Stimulated activated effector memory CD8-positive, alpha-beta T cell treated with anti-CD3 and anti-CD28 coated beads, Interleukin-12 subunit alpha, Interleukin-12 subunit beta, amount 100 ng/mL, for 72 hours (primary cell): Measurements from ENCODE around the gene ATXN7L2.
A peak's percentile ranks its signal among the peaks of the same experiment; 100 is the strongest.
"Not testable (repeated sequence)": the region's sequence is repeated elsewhere in the genome, so short reads cannot be mapped to it uniquely, and the experiment has no call there.

Experiments
- ATAC-seq: fragments of 150-1000 bp; cut with Tn5 transposase; 2 replicates; pipeline ENCODE4 v1.10.0; 2021
- DNase-seq, 2 donors: peaks; one replicate each; pipeline ENCODE4 v3.0.0; 2021 to 2022; ENCODE audit warnings: low spot score in 2 of 2
- H3K27ac Mint-ChIP-seq: one replicate; pipeline ENCODE4 v1.8.0; 2022; ENCODE audit warnings: mild to moderate bottlenecking, mixed read lengths
- H3K36me3 Mint-ChIP-seq: one replicate; pipeline ENCODE4 v1.8.0; 2022; ENCODE audit warnings: mild to moderate bottlenecking, mixed read lengths
- H3K4me1 Mint-ChIP-seq: one replicate; pipeline ENCODE4 v1.8.0; 2022; ENCODE audit warnings: mixed read lengths
- H3K4me3 Mint-ChIP-seq: one replicate; pipeline ENCODE4 v1.8.0; 2022; ENCODE audit warnings: mild to moderate bottlenecking, mixed read lengths
- H3K9me3 Mint-ChIP-seq: one replicate; pipeline ENCODE4 v1.8.0; 2022; ENCODE audit warnings: mixed read lengths

The ATXN7L2 gene

GRCh38 chr1:109468903-109469302 is 14.8 kb upstream of the ATXN7L2 start:
- no peak overlapping the region for H3K4me3 Mint-ChIP-seq
- H3K4me1 Mint-ChIP-seq = no peaks in the 10 kb centered on the region
- DNase-seq (peak in 1 of 2 donors; percentile 13), ATAC-seq (no peak)
- no peak overlapping the region for H3K27ac Mint-ChIP-seq
- H3K36me3 Mint-ChIP-seq = no peaks in the 10 kb centered on the region
- H3K9me3 Mint-ChIP-seq = no peaks in the 10 kb centered on the region

- no peaks in the 10 kb centered on the region for H3K9me3 Mint-ChIP-seq
Observed at GRCh38 chr1:109470245-109470644, 13.5 kb upstream of the ATXN7L2 start.

GRCh38 chr1:109472779-109473178 is 10.9 kb upstream of the ATXN7L2 start:
- no peaks in the 10 kb centered on the region for H3K9me3 Mint-ChIP-seq
- no peaks in the 10 kb centered on the region for H3K4me1 Mint-ChIP-seq
- DNase-seq (no peak), ATAC-seq (no peak)
- H3K27ac Mint-ChIP-seq = no peak overlapping the region
- H3K36me3 Mint-ChIP-seq = no peaks in the 10 kb centered on the region
- H3K4me3 Mint-ChIP-seq = no peak overlapping the region

More at GRCh38 chr1:109470245-109470644, 13.5 kb upstream of the ATXN7L2 start:
- Mint-ChIP-seq H3K4me1 (no peaks in the 10 kb centered on the region), H3K36me3 (no peaks in the 10 kb centered on the region), H3K4me3 (no peak overlapping the region), H3K27ac (no peak overlapping the region)
- no peak for ATAC-seq
- DNase-seq = peak in 1 of 2 donors; percentile 34

- not testable (repeated sequence) for ATAC-seq, H3K36me3 Mint-ChIP-seq, H3K4me3 Mint-ChIP-seq, H3K9me3 Mint-ChIP-seq, H3K27ac Mint-ChIP-seq, H3K4me1 Mint-ChIP-seq
- DNase-seq = peak in 1 of 2 donors; percentile 23
Observed at GRCh38 chr1:109473284-109474057, 10.2 kb upstream of the ATXN7L2 start.

GRCh38 chr1:109474697-109475096 is 9.0 kb upstream of the ATXN7L2 start:
- Mint-ChIP-seq H3K36me3 (no peaks in the 10 kb centered on the region), H3K4me3 (no peak overlapping the region), H3K9me3 (no peaks in the 10 kb centered on the region), H3K27ac (no peak overlapping the region), H3K4me1 (no peaks in the 10 kb centered on the region)
- no peak for ATAC-seq
- no peak for DNase-seq

GRCh38 chr1:109475261-109475660 is 8.4 kb upstream of the ATXN7L2 start:
- DNase-seq = no peak

GRCh38 chr1:109476825-109477224 is 6.9 kb upstream of the ATXN7L2 start:
- Mint-ChIP-seq H3K36me3 (no peaks in the 10 kb centered on the region), H3K9me3 (no peaks in the 10 kb centered on the region), H3K4me3 (no peak overlapping the region), H3K4me1 (no peaks in the 10 kb centered on the region), H3K27ac (no peak overlapping the region)
- no peak for ATAC-seq
- DNase-seq = no peak

More at GRCh38 chr1:109475261-109475660, 8.4 kb upstream of the ATXN7L2 start:
- no peak overlapping the region for H3K27ac Mint-ChIP-seq
- no peaks in the 10 kb centered on the region for H3K36me3 Mint-ChIP-seq
- H3K4me3 Mint-ChIP-seq = no peak overlapping the region
- no peak for ATAC-seq
- no peaks in the 10 kb centered on the region for H3K4me1 Mint-ChIP-seq
- no peaks in the 10 kb centered on the region for H3K9me3 Mint-ChIP-seq

GRCh38 chr1:109477821-109478220 is 5.9 kb upstream of the ATXN7L2 start:
- peaks cover 6% of the 10 kb centered on the region for H3K4me1 Mint-ChIP-seq
- DNase-seq (no peak), ATAC-seq (peak; percentile 42)
- no peaks in the 10 kb centered on the region for H3K36me3 Mint-ChIP-seq
- no peak overlapping the region for H3K4me3 Mint-ChIP-seq
- no peaks in the 10 kb centered on the region for H3K9me3 Mint-ChIP-seq
- H3K27ac Mint-ChIP-seq = no peak overlapping the region

- H3K4me1 Mint-ChIP-seq = peaks cover 13% of the 10 kb centered on the region
- no peak for DNase-seq
- no peak overlapping the region for H3K4me3 Mint-ChIP-seq
- peaks cover 7% of the 10 kb centered on the region for H3K36me3 Mint-ChIP-seq
- no peak overlapping the region for H3K27ac Mint-ChIP-seq
- no peak for ATAC-seq
- no peaks in the 10 kb centered on the region for H3K9me3 Mint-ChIP-seq
Observed at GRCh38 chr1:109478806-109479205, 4.9 kb upstream of the ATXN7L2 start.

- H3K4me1 Mint-ChIP-seq = peaks cover 16% of the 10 kb centered on the region
- no peak overlapping the region for H3K27ac Mint-ChIP-seq
- ATAC-seq = no peak
Observed at GRCh38 chr1:109479311-109479710, 4.4 kb upstream of the ATXN7L2 start.

GRCh38 chr1:109479901-109480300 is 3.8 kb upstream of the ATXN7L2 start:
- Mint-ChIP-seq H3K27ac (no peak overlapping the region), H3K9me3 (no peaks in the 10 kb centered on the region), H3K4me1 (peaks cover 22% of the 10 kb centered on the region), H3K36me3 (peaks cover 18% of the 10 kb centered on the region), H3K4me3 (no peak overlapping the region)
- no peak for DNase-seq
- no peak for ATAC-seq

More at GRCh38 chr1:109479311-109479710, 4.4 kb upstream of the ATXN7L2 start:
- peaks cover 12% of the 10 kb centered on the region for H3K36me3 Mint-ChIP-seq
- H3K9me3 Mint-ChIP-seq = no peaks in the 10 kb centered on the region
- DNase-seq = no peak
- H3K4me3 Mint-ChIP-seq = no peak overlapping the region

- H3K36me3 Mint-ChIP-seq = peaks cover 25% of the 10 kb centered on the region
- H3K27ac Mint-ChIP-seq = no peak overlapping the region
- DNase-seq (no peak), ATAC-seq (no peak)
- no peak overlapping the region for H3K4me3 Mint-ChIP-seq
- H3K9me3 Mint-ChIP-seq = no peaks in the 10 kb centered on the region
- H3K4me1 Mint-ChIP-seq = peaks cover 39% of the 10 kb centered on the region
Observed at GRCh38 chr1:109481646-109482045, 2.1 kb upstream of the ATXN7L2 start.

GRCh38 chr1:109482242-109482641 is 1.5 kb upstream of the ATXN7L2 start:
- H3K9me3 Mint-ChIP-seq = no peaks in the 10 kb centered on the region
- H3K27ac Mint-ChIP-seq = no peak overlapping the region
- H3K4me3 Mint-ChIP-seq = peak overlapping the region; percentile 93
- peaks cover 27% of the 10 kb centered on the region for H3K36me3 Mint-ChIP-seq
- ATAC-seq (no peak), DNase-seq (no peak)
- H3K4me1 Mint-ChIP-seq = peaks cover 40% of the 10 kb centered on the region

- Mint-ChIP-seq H3K36me3 (peaks cover 35% of the 10 kb centered on the region), H3K4me3 (peak overlapping the region; percentile 93), H3K9me3 (no peaks in the 10 kb centered on the region), H3K27ac (peak overlapping the region; percentile 93), H3K4me1 (peaks cover 40% of the 10 kb centered on the region)
- no peak for DNase-seq
- ATAC-seq = peak; percentile 65
Observed at GRCh38 chr1:109482791-109483671, 674 bp upstream of the ATXN7L2 start.

- H3K9me3 Mint-ChIP-seq = no peaks in the 10 kb centered on the region
- ATAC-seq (no peak), DNase-seq (peak in 1 of 2 donors; percentile 65)
- peaks cover 40% of the 10 kb centered on the region for H3K4me1 Mint-ChIP-seq
- H3K4me3 Mint-ChIP-seq = peak overlapping the region; percentile 93
- H3K36me3 Mint-ChIP-seq = peaks cover 46% of the 10 kb centered on the region
- H3K27ac Mint-ChIP-seq = peak overlapping the region; percentile 93
Observed at GRCh38 chr1:109484519-109484975, 842 bp downstream of the ATXN7L2 start.
